ENCODE data around the gene ZNF621.

DNA sequence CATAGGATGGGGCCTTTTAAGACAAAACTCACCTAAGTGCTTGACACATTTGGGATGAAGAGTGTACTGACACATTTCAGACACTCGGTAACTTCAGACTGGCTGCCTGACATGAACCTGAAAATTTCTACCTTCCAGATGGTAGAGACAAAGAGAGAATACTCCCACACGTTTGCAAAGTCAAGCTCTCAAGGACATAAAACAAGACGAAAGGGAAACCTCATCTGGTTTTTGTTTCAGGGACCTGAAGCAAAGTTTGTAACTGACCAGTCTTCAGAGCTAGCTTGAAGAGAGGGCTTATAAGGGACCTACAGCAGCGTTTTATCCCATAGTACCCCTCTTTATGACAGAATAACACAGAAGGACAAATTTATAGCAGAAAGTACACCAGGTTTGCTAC is 41.9 kb downstream of the ZNF621 start:
- TF ChIP-seq POLR2A (IDR thresholded peaks at IDR 0.05; ENCODE audit: low read depth, low read length): no peak
- TF ChIP-seq POLR2AphosphoS5 (IDR thresholded peaks at IDR 0.05; ENCODE audit: low read depth, low read length): no peak
- TF ChIP-seq PAX5 (IDR thresholded peaks at IDR 0.05; ENCODE audit: insufficient read depth, low read length, severe bottlenecking): no peak
- TF ChIP-seq TAF1 (IDR thresholded peaks at IDR 0.05; ENCODE audit: low read depth, low read length): no peak
- TF ChIP-seq SPI1 (IDR thresholded peaks at IDR 0.05; ENCODE audit: low read depth, low read length): no peak

Data from GM12891 (cell line).